GM10248 (cell line): Measurements from ENCODE around the gene SEMA3C.

Source experiments
- CTCF ChIA-PET: fragments of 300-600 bp; sonication (Branson Sonifier 250); formaldehyde crosslinking; extraction: SDS; loops from one replicate; lab custom pipeline; 2021; ENCODE audit warnings: antibody characterized with exemption; lab: Yijun Ruan, JAX
- POLR2A ChIA-PET: fragments of 350-650 bp; sonication (Branson Sonifier 250); formaldehyde crosslinking; extraction: SDS; loops from one replicate; lab custom pipeline; 2020; ENCODE audit warnings: antibody characterized with exemption; lab: Yijun Ruan, JAX
- DNase-seq: peaks from one replicate; pipeline ENCODE4 v3.0.0; 2012; ENCODE audit errors: extremely low spot score
- CTCF ChIP-seq: IDR thresholded peaks from 2 replicates; pipeline ENCODE4 v1.5.1; 2012; ENCODE audit warnings: mild to moderate bottlenecking, low read depth; ENCODE audit errors: extremely low read depth, missing control alignments, control extremely low read depth

The SEMA3C gene

GRCh38 chr7:80729591-80730320 lies 189.1 kb downstream of the SEMA3C start:
- TF ChIP-seq CTCF = no peak
- DNase-seq = no peak
- ChIA-PET CTCF (interaction anchor here (1.3 to 1.9 kb wide), 2 partner anchors 15 to 32 kb away, joined by 4 to 5 read pairs; no protein-coding TSS in a partner anchor), POLR2A (no interaction called here)

DNA sequence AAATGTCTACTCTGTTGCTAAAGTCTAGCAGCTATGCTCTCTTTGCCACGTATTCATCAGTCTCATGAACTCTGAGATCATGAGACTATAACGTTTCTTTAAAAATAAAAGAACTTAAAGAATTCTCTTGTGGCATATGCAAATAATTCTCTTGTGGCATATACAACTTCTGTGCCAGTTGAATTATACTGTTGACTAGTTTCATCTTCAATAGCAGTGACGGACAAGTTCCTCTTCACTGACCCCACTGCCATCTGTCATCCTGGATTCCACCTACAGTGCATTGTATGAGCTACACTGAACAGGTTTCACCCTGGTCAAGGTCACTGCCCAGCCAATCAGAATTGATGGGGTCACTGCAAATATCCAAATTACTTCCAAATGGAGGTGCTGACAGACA lies 192.2 kb downstream of the SEMA3C start:
- no peak for TF ChIP-seq CTCF
- ChIA-PET POLR2A (no interaction called here), CTCF (no interaction called here)
- no peak for DNase-seq

DNA sequence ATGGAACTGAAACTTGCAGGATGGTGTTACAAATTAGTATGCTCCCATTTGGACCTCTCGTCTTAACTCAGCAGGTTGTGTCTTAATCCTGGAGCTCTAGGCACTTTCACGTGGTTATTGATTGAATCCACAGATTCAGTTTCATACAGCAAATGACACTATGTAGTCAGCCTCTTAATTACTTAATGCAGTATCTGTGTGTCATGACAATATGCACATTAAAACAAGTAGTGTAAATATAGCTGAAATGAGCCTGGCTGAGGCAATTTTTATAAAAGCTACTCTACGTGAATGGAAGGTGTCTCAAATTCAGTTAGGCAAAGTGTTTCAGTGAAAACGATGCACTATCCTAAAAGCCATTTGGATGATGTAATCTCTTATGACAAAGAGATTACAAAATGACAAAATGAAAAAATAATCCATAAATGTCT lies 193.7 kb downstream of the SEMA3C start:
- POLR2A ChIA-PET = no interaction called here
- no peak for TF ChIP-seq CTCF
- CTCF ChIA-PET = no interaction called here
- DNase-seq = no peak

- DNase-seq = no peak
- ChIA-PET CTCF (interaction anchor here (1.2 kb wide), 1 partner anchor 23 kb away, joined by 3 read pairs; no protein-coding TSS in a partner anchor), POLR2A (no interaction called here)
- no peak for TF ChIP-seq CTCF
These were observed 194.5 kb downstream of the SEMA3C start for GRCh38 chr7:80724249-80724871.

GRCh38 chr7:80722616-80723195 lies 196.1 kb downstream of the SEMA3C start:
- no peak for DNase-seq
- ChIA-PET CTCF (no interaction called here), POLR2A (interaction anchor here (0.7 kb wide), 1 partner anchor 13 kb away, joined by 3 read pairs; no protein-coding TSS in a partner anchor)
- no peak for TF ChIP-seq CTCF

- CTCF ChIA-PET = no interaction called here
- POLR2A ChIA-PET = no interaction called here
- no peak for TF ChIP-seq CTCF
- no peak for DNase-seq
These were observed 196.8 kb downstream of the SEMA3C start for GRCh38 chr7:80721883-80722615.
